IPS DF 4.7 (cell line): ENCODE measurements around the gene PEX10.

ENCODE experiments used
- DNase-seq: peaks from one replicate; pipeline ENCODE4 v3.0.0-alpha.2; 2013; ENCODE audit warnings: low spot score; ENCODE audit errors: extremely low read depth

Gene PEX10

GRCh38 chr1:2389644-2390043 is 22.7 kb downstream of the PEX10 start:
- DNase-seq = no peak

- no peak for DNase-seq
These were observed 24.1 kb downstream of the PEX10 start for GRCh38 chr1:2388004-2388913.

GRCh38 chr1:2386636-2387611 is 25.4 kb downstream of the PEX10 start:
- no peak for DNase-seq

- DNase-seq = no peak
These were observed 26.6 kb downstream of the PEX10 start for GRCh38 chr1:2385606-2386280.

- DNase-seq = no peak
These were observed 27.4 kb downstream of the PEX10 start for GRCh38 chr1:2384941-2385481.

GRCh38 chr1:2384130-2384860 is 28.1 kb downstream of the PEX10 start:
- no peak for DNase-seq

GRCh38 chr1:2383576-2383975 is 28.8 kb downstream of the PEX10 start:
- DNase-seq = no peak

- no peak for DNase-seq
These were observed 29.6 kb downstream of the PEX10 start for GRCh38 chr1:2382621-2383361.

GRCh38 chr1:2381741-2382620 is 30.4 kb downstream of the PEX10 start:
- no peak for DNase-seq

- DNase-seq = no peak
These were observed 31.4 kb downstream of the PEX10 start for GRCh38 chr1:2380816-2381591.

GRCh38 chr1:2379733-2380404 is 32.5 kb downstream of the PEX10 start:
- no peak for DNase-seq

GRCh38 chr1:2378956-2379732 is 33.2 kb downstream of the PEX10 start:
- no peak for DNase-seq

- no peak for DNase-seq
These were observed 33.9 kb downstream of the PEX10 start for GRCh38 chr1:2378441-2378851.

- no peak for DNase-seq
These were observed 34.5 kb downstream of the PEX10 start for GRCh38 chr1:2377751-2378440.

GRCh38 chr1:2376931-2377672 is 35.3 kb downstream of the PEX10 start:
- no peak for DNase-seq
